Heart right ventricle (tissue), 16 donors: Measurements from ENCODE around the gene THSD7A. TPM values are rescaled to one million over a fixed set of nuclear protein-coding genes. Genes with fewer than 3 reads are reported as not detected.

Source experiments
- ATAC-seq, 8 donors: fragments of 200-7000 bp; cut with Tn5 transposase; one replicate each; pipeline ENCODE4 v1.9.1; 2020; ENCODE audit warnings: mild to moderate bottlenecking in 8 of 8, moderate library complexity in 8 of 8, moderate number of reproducible peaks in 1 of 8
- DNase-seq, 2 donors: peaks; one replicate each; pipeline ENCODE4 v3.0.0-alpha.2; 2020
- H3K27ac ChIP-seq, 10 donors: fragments of 200-600 bp; sonication (generic) in 2 of 10; one replicate each; pipeline versions ENCODE4 v1.5.0 to v1.8.0; 2020 to 2022; ENCODE audit warnings: mild to moderate bottlenecking in 3 of 10
- H3K27me3 ChIP-seq, 7 donors: fragments of 200-600 bp; one replicate each; pipeline ENCODE4 v1.8.0; 2021 to 2022; ENCODE audit warnings: mild to moderate bottlenecking in 2 of 7
- H3K36me3 ChIP-seq, 9 donors: fragments of 200-600 bp; sonication (generic) in 1 of 9; one replicate each; pipeline versions ENCODE4 v1.5.0 to v1.8.0; 2020 to 2022; ENCODE audit warnings: mild to moderate bottlenecking in 2 of 9
- H3K4me1 ChIP-seq, 9 donors: fragments of 200-600 bp; sonication (generic) in 1 of 9; one replicate each; pipeline versions ENCODE4 v1.5.0 to v1.8.0; 2020 to 2022; ENCODE audit warnings: mild to moderate bottlenecking in 4 of 9
- H3K4me3 ChIP-seq, 10 donors: fragments of 200-600 bp; sonication (generic) in 2 of 10; one replicate each; pipeline versions ENCODE4 v1.5.0 to v1.8.0; 2020 to 2022; ENCODE audit warnings: mild to moderate bottlenecking in 7 of 10, moderate library complexity in 2 of 10
- H3K9me3 ChIP-seq, 11 donors: fragments of 200-600 bp in 10 of 11; sonication (generic) in 2 of 11; one replicate each; pipeline versions ENCODE4 v1.5.0 to v1.8.0; 2013 to 2022; ENCODE audit warnings: mild to moderate bottlenecking in 2 of 11, control low read depth in 1 of 11, moderate library complexity in 1 of 11
- CTCF ChIP-seq, 9 donors: fragments of 200-600 bp; sonication (generic) in 2 of 9; IDR thresholded peaks; one replicate each; pipeline versions ENCODE4 v1.5.0 to v1.8.0; 2021 to 2022; ENCODE audit warnings: antibody characterized with exemption in 9 of 9, mild to moderate bottlenecking in 5 of 9, moderate library complexity in 1 of 9
- WGBS, 2 donors: extraction: QIAGEN DNeasy Blood & Tissue Kit; methylation state at CpG; one replicate each; pipeline ENCODE4 v1.1.7; 2013; ENCODE audit warnings: inconsistent platforms in 1 of 2; 5-methylcytosine and 5-hydroxymethylcytosine counted together
- intact Hi-C, 10 donors: fragments of 100-400 bp; cut with DNase I; formaldehyde crosslinking; loops; one replicate each; pipeline versions ENCODE4 v1.11.1 to v1.14.2; 2022
- polyA plus RNA-seq, 2 donors: library from polyadenylated mRNA; stranded (reverse); fragments of 200-250 nt; gene quantifications; one replicate each; pipeline ENCODE4 v1.2.3, GENCODE V29; 2013
- total RNA-seq, 10 donors: library from RNA; stranded (reverse); fragmentation: NEBNext Ultra II Directional in 3 of 10; extraction: Animal tissue kit (Norgen Biotek cat#: 25700) in 3 of 10; gene quantifications; one replicate each; pipeline versions ENCODE4 v1.2.1 to v1.2.4, GENCODE V29; 2021 to 2023
- donor health status: Arrhythmogenic right ventricular cardiomyopathy.
- donor health status: ischemic (EF 13 %, LVEDD 7.1; RV severe dilation, severe dysfunction).
- donor health status: healthy with polysubstance abuse.
- donor health status: DM: no; HTN: yes; CAD: no.
- donor health status: DM: no; HTN: no; CAD: no.
- donor health status: ischemic (EF 25% LVEDD 6.9; RV normal size, moderate dysfunction).
- donor health status: ischemic (EF 25% LVEDD 5.7; RV mildly dilated, moderate dysfunction).
- donor health status: healthy.
- donor health status: DM: yes; HTN: yes; CAD: no.
- donor health status: Ischemic cardiomyopathy.
- donor health status: ischemic (EF 35%, LVEDD 5.7; RV mildly dilated, moderate dysfunction).
- donor health status: nonischemic (EF 11% LVEDD 7.7; RV severe dilation, severe dysfunction).
- donor health status: DM: yes; HTN: yes; CAD: no.
- donor health status: PGD.
- donor health status: ischemic (EF 29% LVEDD 5.4; RV normal size, mild dysfunction).
- donor health status: nonischemic (EF 23%, LVEDD 6.1; RV moderate dilation, normal function).

Gene THSD7A
- total and polyA plus RNA-seq, 12 donors = 0.22 to 3.4 (median 1.2) TPM

DNA sequence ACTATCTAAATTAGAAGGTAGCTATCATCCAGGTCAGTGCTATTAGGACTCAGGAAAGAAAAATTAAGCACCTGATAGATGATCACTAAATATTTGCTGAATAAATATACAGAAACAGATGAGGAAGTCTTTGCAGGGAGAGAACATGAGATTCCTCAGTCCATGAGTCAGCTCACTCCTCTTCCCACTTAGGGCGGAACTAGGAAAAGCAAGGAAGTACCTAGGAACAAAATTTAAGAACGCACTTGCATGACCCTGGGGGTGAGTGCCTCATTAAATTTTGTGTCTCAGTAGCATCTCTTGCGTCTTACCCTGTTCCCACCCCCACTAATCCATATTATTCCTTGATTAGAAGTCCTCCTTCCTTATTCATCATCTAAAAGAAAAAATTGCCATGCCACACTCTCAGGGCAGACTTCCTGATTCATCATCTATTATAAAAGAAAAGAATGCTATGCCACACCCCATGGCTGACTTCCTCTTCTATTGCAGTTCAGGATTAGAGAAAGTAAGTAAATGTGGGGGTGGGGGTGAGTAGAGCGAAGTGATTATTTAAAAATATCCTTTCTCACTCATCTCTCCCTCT, 208.8 kb downstream of the THSD7A start:
- Histone ChIP-seq H3K4me3 (no peak overlapping the region), H3K27ac (no peak overlapping the region), H3K4me1 (peaks cover 0 to 19% (median 0%) of the 10 kb centered on the region in 9 donors), H3K9me3 (peaks cover 0 to 12% (median 0%) of the 10 kb centered on the region in 11 donors), H3K36me3 (no peaks in the 10 kb centered on the region), H3K27me3 (no peaks in the 10 kb centered on the region)
- DNase-seq (no peak), ATAC-seq (no peak)
- no peak for TF ChIP-seq CTCF (IDR thresholded peaks at IDR 0.05)
- 94 to 98% methylated on average over 4 of the region's 4 CpGs for whole genome bisulfite sequencing, 2 donors
- intact Hi-C loops = no loop called here

- Histone ChIP-seq H3K4me3 (no peak overlapping the region), H3K36me3 (no peaks in the 10 kb centered on the region), H3K27me3 (no peaks in the 10 kb centered on the region), H3K27ac (no peak overlapping the region), H3K9me3 (peaks cover 0 to 12% (median 0%) of the 10 kb centered on the region in 11 donors), H3K4me1 (peaks cover 0 to 22% (median 3%) of the 10 kb centered on the region in 9 donors)
- TF ChIP-seq CTCF (IDR thresholded peaks at IDR 0.05) = no peak
- intact Hi-C loops = no loop called here
- no peak for DNase-seq
- WGBS, 2 donors = 90 to 91% methylated on average over 5 of the region's 5 CpGs
- ATAC-seq = no peak
These were observed 211.4 kb downstream of the THSD7A start for GRCh38 chr7:11620406-11621253.

- intact Hi-C loops = loop anchor here in 1 of 10 donors (10.0 kb wide), 1 partner anchor 108 kb away; no protein-coding TSS in a partner anchor
- Histone ChIP-seq H3K4me3 (no peak overlapping the region), H3K9me3 (no peaks in the 10 kb centered on the region)
These were observed 215.5 kb downstream of the THSD7A start for GRCh38 chr7:11616466-11616865.

More at GRCh38 chr7:11616466-11616865, 215.5 kb downstream of the THSD7A start:
- peaks cover 0 to 13% (median 0%) of the 10 kb centered on the region in 9 donors for H3K4me1 ChIP-seq
- WGBS, 2 donors = 53 to 69% methylated on average over 2 of the region's 2 CpGs
- DNase-seq (no peak), ATAC-seq (no peak)
- TF ChIP-seq CTCF (IDR thresholded peaks at IDR 0.05) = no peak
- no peaks in the 10 kb centered on the region for H3K27me3 ChIP-seq
- H3K36me3 ChIP-seq = no peaks in the 10 kb centered on the region
- H3K27ac ChIP-seq = peak overlapping the region in 1 of 10 donors; percentile 4
